ENCODE results near the gene PARVB. TPM values are rescaled to one million over a fixed set of nuclear protein-coding genes. Genes with fewer than 3 reads are reported as not detected.

The PARVB gene
- total RNA-seq, 4 donors from 2014 or later, result 6.6 to 144 (median 30.1) TPM

GRCh38 chr22:44139773-44140172 is 115.7 kb downstream of the PARVB start:
- 84% methylated on average over 6 of the region's 6 CpGs; no CpG with 5 or more reads in 1 of the 2 donors for WGBS, 2 donors (ENCODE audit: low coverage in 1 of 2)
- H3K27ac ChIP-seq, result no peak overlapping the region
- peaks cover 0 to 8% of the 10 kb centered on the region in 2 donors for H3K9me3 ChIP-seq
- H3K36me3 ChIP-seq, result peaks cover 0 to 9% (median 1%) of the 10 kb centered on the region in 4 donors
- H3K4me1 ChIP-seq, result peaks cover 0 to 13% (median 4%) of the 10 kb centered on the region in 4 donors
- H3K27me3 ChIP-seq, result no peaks in the 10 kb centered on the region
- DNase-seq, result no peak
- TF ChIP-seq EP300 (IDR thresholded peaks at IDR 0.05; ENCODE audit: low read depth), result no peak
- TF ChIP-seq POLR2AphosphoS5 (IDR thresholded peaks at IDR 0.05), result no peak
- TF ChIP-seq POLR2A (IDR thresholded peaks at IDR 0.05), result no peak
- TF ChIP-seq CTCF (IDR thresholded peaks at IDR 0.05), result no peak
- intact Hi-C loops (cut with DNase I; ENCODE audit: low total_unique reads), result no loop called here
- in situ Hi-C loops (cut with MboI; ENCODE audit: low pct_ligation_motif_present in 1 of 4, low pct_unique_long_range_greater_than_20kb in 1 of 4, low sequenced_read_pairs in 3 of 4), result no loop called here
- H3K4me3 ChIP-seq, result no peak overlapping the region

GRCh38 chr22:44142421-44143104 is 118.5 kb downstream of the PARVB start:
- DNase-seq, result no peak
- Histone ChIP-seq H3K9me3 (peaks cover 0 to 3% of the 10 kb centered on the region in 2 donors), H3K4me3 (no peak overlapping the region), H3K27ac (peak overlapping the region; percentile 12 to 63 (median 54)), H3K27me3 (no peaks in the 10 kb centered on the region), H3K4me1 (peaks cover 0 to 15% (median 4%) of the 10 kb centered on the region in 4 donors), H3K36me3 (no peaks in the 10 kb centered on the region)
- WGBS, 2 donors (ENCODE audit: low coverage in 1 of 2), result 80 to 82% methylated on average over 1 to 16 of the region's 16 CpGs
- in situ Hi-C loops (cut with MboI; ENCODE audit: low pct_ligation_motif_present in 1 of 4, low pct_unique_long_range_greater_than_20kb in 1 of 4, low sequenced_read_pairs in 3 of 4), result no loop called here
- intact Hi-C loops (cut with DNase I; ENCODE audit: low total_unique reads), result no loop called here
- TF ChIP-seq POLR2A (IDR thresholded peaks at IDR 0.05) (no peak), EP300 (IDR thresholded peaks at IDR 0.05; ENCODE audit: low read depth) (peak; percentile 26), POLR2AphosphoS5 (IDR thresholded peaks at IDR 0.05) (peak in 1 of 3 donors; percentile 33)

GRCh38 chr22:44143105-44143474 is 119.0 kb downstream of the PARVB start:
- in situ Hi-C loops (cut with MboI; ENCODE audit: low pct_ligation_motif_present in 1 of 4, low pct_unique_long_range_greater_than_20kb in 1 of 4, low sequenced_read_pairs in 3 of 4), result no loop called here
- H3K9me3 ChIP-seq, result no peaks in the 10 kb centered on the region
- peak; percentile 14 for DNase-seq
- 42% methylated on average over 4 of the region's 4 CpGs; no CpG with 5 or more reads in 1 of the 2 donors for WGBS, 2 donors (ENCODE audit: low coverage in 1 of 2)
- no peaks in the 10 kb centered on the region for H3K36me3 ChIP-seq
- TF ChIP-seq POLR2A (IDR thresholded peaks at IDR 0.05) (no peak), CTCF (IDR thresholded peaks at IDR 0.05) (no peak), POLR2AphosphoS5 (IDR thresholded peaks at IDR 0.05) (peak in 2 of 3 donors; percentile 10 to 26), EP300 (IDR thresholded peaks at IDR 0.05; ENCODE audit: low read depth) (no peak)
- H3K27ac ChIP-seq, result peak overlapping the region; percentile 39 to 63 (median 54)
- intact Hi-C loops (cut with DNase I; ENCODE audit: low total_unique reads), result no loop called here
- no peak overlapping the region for H3K4me3 ChIP-seq
- H3K4me1 ChIP-seq, result peaks cover 0 to 20% (median 4%) of the 10 kb centered on the region in 4 donors
- no peaks in the 10 kb centered on the region for H3K27me3 ChIP-seq

- intact Hi-C loops (cut with DNase I; ENCODE audit: low total_unique reads), result no loop called here
- no peaks in the 10 kb centered on the region for H3K36me3 ChIP-seq
- WGBS, 2 donors (ENCODE audit: low coverage in 1 of 2), result 69 to 80% methylated on average over 1 to 6 of the region's 9 CpGs
- TF ChIP-seq EP300 (IDR thresholded peaks at IDR 0.05; ENCODE audit: low read depth) (no peak), CTCF (IDR thresholded peaks at IDR 0.05) (no peak), POLR2AphosphoS5 (IDR thresholded peaks at IDR 0.05) (no peak), POLR2A (IDR thresholded peaks at IDR 0.05) (no peak)
- H3K9me3 ChIP-seq, result no peaks in the 10 kb centered on the region
- H3K27ac ChIP-seq, result peak overlapping the region; percentile 39 to 63 (median 54)
- H3K4me1 ChIP-seq, result peaks cover 0 to 24% (median 4%) of the 10 kb centered on the region in 4 donors
- no peak for DNase-seq
- in situ Hi-C loops (cut with MboI; ENCODE audit: low pct_ligation_motif_present in 1 of 4, low pct_unique_long_range_greater_than_20kb in 1 of 4, low sequenced_read_pairs in 3 of 4), result no loop called here
- no peak overlapping the region for H3K4me3 ChIP-seq
- no peaks in the 10 kb centered on the region for H3K27me3 ChIP-seq
These were observed 119.5 kb downstream of the PARVB start for GRCh38 chr22:44143579-44143978.
